Thoracic aorta (tissue), 2 donors: ENCODE data around the gene WSCD2. TPM values are rescaled to one million over a fixed set of nuclear protein-coding genes. Genes with fewer than 3 reads are reported as not detected.

Source experiments
- ATAC-seq: fragments of 150-250 bp; one replicate; pipeline ENCODE4 v1.8.0; 2017; ENCODE audit warnings: low read depth; ENCODE audit not compliant: insufficient number of reproducible peaks, low FRiP score
- DNase-seq: peaks from one replicate; pipeline ENCODE4 v3.0.0-alpha.2; 2020; ENCODE audit warnings: low spot score
- H3K27ac ChIP-seq, 2 donors: fragments of 200-600 bp; sonication (generic); 1 replicate in 1 of 2; 2 replicates in 1 of 2; pipeline ENCODE4 v1.5.1; 2016; ENCODE audit warnings: mild to moderate bottlenecking in 2 of 2, moderate library complexity in 2 of 2
- H3K27me3 ChIP-seq: fragments of 200-600 bp; sonication (generic); replicated peaks from 2 replicates; pipeline ENCODE4 v1.6.0; 2016; ENCODE audit warnings: mild to moderate bottlenecking; ENCODE audit not compliant: insufficient read depth
- H3K36me3 ChIP-seq: fragments of 200-600 bp; sonication (generic); one replicate; pipeline ENCODE4 v1.5.1; 2016
- H3K4me1 ChIP-seq, 2 donors: fragments of 200-600 bp; sonication (generic); 1 replicate in 1 of 2; 2 replicates in 1 of 2; pipeline versions ENCODE4 v1.5.1 to v1.6.0; 2016; ENCODE audit warnings: low read depth in 2 of 2, mild to moderate bottlenecking in 1 of 2; ENCODE audit not compliant: control insufficient read depth in 1 of 2
- H3K4me3 ChIP-seq: fragments of 200-600 bp; sonication (generic); 2 replicates; pipeline ENCODE4 v1.5.1; 2016; ENCODE audit warnings: mild to moderate bottlenecking
- H3K9me3 ChIP-seq: fragments of 200-600 bp; sonication (generic); 2 replicates; pipeline ENCODE4 v1.5.1; 2016
- CTCF ChIP-seq: fragments of 200-600 bp; sonication (generic); IDR thresholded peaks from one replicate; pipeline ENCODE4 v1.5.1; 2019; ENCODE audit warnings: antibody characterized with exemption
- total RNA-seq, 2 donors: library from RNA; depleted of rRNA; stranded (reverse); fragments of >200 nt; gene quantifications; one replicate each; pipeline versions ENCODE4 v1.1.0 to v1.2.3, GENCODE V29; 2016

Gene WSCD2
- total RNA-seq, 2 donors from 2014 or later: 3.3 to 6.9 TPM

- TF ChIP-seq CTCF: no peak
- Histone ChIP-seq H3K27me3 (no peaks in the 10 kb centered on the region), H3K36me3 (no peaks in the 10 kb centered on the region), H3K9me3 (no peaks in the 10 kb centered on the region), H3K4me3 (no peak overlapping the region), H3K4me1 (peaks cover 0 to 4% of the 10 kb centered on the region in 2 donors), H3K27ac (no peak overlapping the region)
- ATAC-seq: no peak
- no peak for DNase-seq
Measured at GRCh38 chr12:108121728-108122471, 7.2 kb upstream of the WSCD2 start.

GRCh38 chr12:108122644-108123043 lies 6.4 kb upstream of the WSCD2 start:
- no peak for TF ChIP-seq CTCF
- ATAC-seq: no peak
- Histone ChIP-seq H3K27ac (no peak overlapping the region), H3K4me1 (peaks cover 0 to 4% of the 10 kb centered on the region in 2 donors), H3K9me3 (no peaks in the 10 kb centered on the region), H3K27me3 (peaks cover 3% of the 10 kb centered on the region), H3K4me3 (no peak overlapping the region), H3K36me3 (no peaks in the 10 kb centered on the region)
- DNase-seq: no peak

GRCh38 chr12:108123402-108123801 lies 5.7 kb upstream of the WSCD2 start:
- Histone ChIP-seq H3K4me1 (peaks cover 0 to 4% of the 10 kb centered on the region in 2 donors), H3K9me3 (no peaks in the 10 kb centered on the region), H3K27me3 (peaks cover 6% of the 10 kb centered on the region), H3K36me3 (no peaks in the 10 kb centered on the region), H3K4me3 (no peak overlapping the region), H3K27ac (no peak overlapping the region)
- ATAC-seq: no peak
- TF ChIP-seq CTCF: no peak
- no peak for DNase-seq

- ATAC-seq (no peak), DNase-seq (no peak)
- no peak for TF ChIP-seq CTCF
- Histone ChIP-seq H3K27me3 (peaks cover 6% of the 10 kb centered on the region), H3K27ac (no peak overlapping the region), H3K36me3 (no peaks in the 10 kb centered on the region), H3K4me3 (no peak overlapping the region), H3K4me1 (peaks cover 4 to 17% of the 10 kb centered on the region in 2 donors), H3K9me3 (no peaks in the 10 kb centered on the region)
Measured at GRCh38 chr12:108125073-108125472, 4.0 kb upstream of the WSCD2 start.

GRCh38 chr12:108126212-108126611 lies 2.9 kb upstream of the WSCD2 start:
- Histone ChIP-seq H3K27ac (no peak overlapping the region), H3K9me3 (no peaks in the 10 kb centered on the region), H3K36me3 (no peaks in the 10 kb centered on the region), H3K27me3 (peaks cover 6% of the 10 kb centered on the region), H3K4me1 (peaks cover 4 to 18% of the 10 kb centered on the region in 2 donors), H3K4me3 (no peak overlapping the region)
- DNase-seq: no peak
- no peak for ATAC-seq
- TF ChIP-seq CTCF: no peak
